Motor neuron (in vitro differentiated cells): ENCODE results near the gene OOEP. TPM values are rescaled to one million over a fixed set of nuclear protein-coding genes. Genes with fewer than 3 reads are reported as not detected.

Source experiments
- total RNA-seq, 8 experiments: library from RNA; unstranded; fragments of 300-600 nt; gene quantifications; 2 replicates each; pipeline versions ENCODE4 v1.2.3 to v1.2.4, GENCODE V29; 2022

OOEP gene
- total RNA-seq, 8 experiments from 2014 or later, result not detected

Other genes with a start within 250 kb of the OOEP start
- 1 to 10 TPM in 2 of 8 experiments, under 1 TPM in 3, not detected in 3; 0.63 to 1.4 (median 1.00) TPM for gene KHDC1L, start 144.4 kb downstream of the OOEP start, total RNA-seq
- gene KHDC1, start 106.7 kb downstream of the OOEP start, total RNA-seq, result 10 to 100 TPM in 3 of 8 experiments, 1 to 10 TPM in 4, not detected in 1; 1.5 to 15.2 (median 8.3) TPM
- gene DPPA5, start 15.6 kb downstream of the OOEP start, total RNA-seq, result not detected
- gene KHDC3L, start 7.2 kb downstream of the OOEP start, total RNA-seq, result 1 to 10 TPM in 1 of 8 experiments, under 1 TPM in 3, not detected in 4; 0.29 to 1.0 (median 0.71) TPM
- under 1 TPM in 1 of 8 experiments, not detected in 7; 0.33 TPM for gene DDX43, start 24.9 kb upstream of the OOEP start, total RNA-seq
- 1 to 10 TPM in 1 of 8 experiments, under 1 TPM in 7; 0.14 to 1.0 (median 0.28) TPM for gene CGAS, start 82.4 kb upstream of the OOEP start, total RNA-seq
- gene MTO1, start 91.8 kb upstream of the OOEP start, total RNA-seq, result 10 to 100 TPM; 18.9 to 35.1 (median 25.2) TPM
- gene EEF1A1, start 151.1 kb upstream of the OOEP start, total RNA-seq, result over 10,000 TPM in 7 of 8 experiments, 1,000 to 10,000 TPM in 1; 9,744 to 15,299 (median 11,254) TPM